Temporal lobe (tissue), 1 donor: ENCODE measurements around the gene CD48. TPM values are rescaled to one million over a fixed set of nuclear protein-coding genes. Genes with fewer than 3 reads are reported as not detected.

Source experiments
- total RNA-seq: library from RNA; depleted of rRNA; stranded (reverse); fragments of >200 nt; gene quantifications from one replicate; pipeline ENCODE4 v1.2.3, GENCODE V29; 2014

Gene CD48
- total RNA-seq, 1 donor from 2014 or later: not detected

Other genes starting within 250 kb of the CD48 start
- not detected for gene SLAMF6, start 188.6 kb downstream of the CD48 start, total RNA-seq
- 2.2 TPM for gene CD84, start 132.3 kb downstream of the CD48 start, total RNA-seq
- gene SLAMF1, start 64.8 kb downstream of the CD48 start, total RNA-seq: not detected
- gene SLAMF7, start 27.4 kb upstream of the CD48 start, total RNA-seq: under 0.01 TPM
- gene LY9, start 84.4 kb upstream of the CD48 start, total RNA-seq: not detected
- not detected for gene CD244, start 151.1 kb upstream of the CD48 start, total RNA-seq
- not detected for gene ITLN1, start 173.4 kb upstream of the CD48 start, total RNA-seq
- not detected for gene ITLN2, start 243.0 kb upstream of the CD48 start, total RNA-seq